ENCODE measurements around the gene SMIM44.

GRCh38 chr19:3508771-3509535 lies 25.7 kb upstream of the SMIM44 start:
- TF ChIP-seq EZH2 (IDR thresholded peaks at IDR 0.05; ENCODE audit: low read length), result no peak
- no peak for TF ChIP-seq CTCF (optimal IDR thresholded peaks at IDR 0.05 in 1 of 3, IDR thresholded peaks at IDR 0.05 in 1 of 3, conservative IDR thresholded peaks at IDR 0.05 in 1 of 3; ENCODE audit: extremely low read depth in 1 of 3, insufficient read depth in 2 of 3, low read length in 3 of 3)
